Measurements from ENCODE around the gene ZNF142.

Gene ZNF142

GRCh38 chr2:218648787-218649100 lies 10.7 kb downstream of the ZNF142 start:
- DNase-seq, result no peak

- DNase-seq, result peak; percentile 60
Measured at GRCh38 chr2:218648088-218648786, 11.2 kb downstream of the ZNF142 start.

GRCh38 chr2:218645126-218645525 lies 14.3 kb downstream of the ZNF142 start:
- DNase-seq, result no peak

GRCh38 chr2:218644721-218645120 lies 14.7 kb downstream of the ZNF142 start:
- DNase-seq, result no peak

GRCh38 chr2:218643751-218644310 lies 15.6 kb downstream of the ZNF142 start:
- DNase-seq, result no peak

GRCh38 chr2:218642786-218643185 lies 16.6 kb downstream of the ZNF142 start:
- DNase-seq, result no peak

- no peak for DNase-seq
Measured at GRCh38 chr2:218642121-218642656, 17.2 kb downstream of the ZNF142 start.

- no peak for DNase-seq
Measured at GRCh38 chr2:218638372-218638771, 21.1 kb downstream of the ZNF142 start.

- DNase-seq, result no peak
Measured at GRCh38 chr2:218635719-218636118, 23.7 kb downstream of the ZNF142 start.

- no peak for DNase-seq
Measured at GRCh38 chr2:218631837-218632236, 27.6 kb downstream of the ZNF142 start.

- no peak for DNase-seq
Measured at GRCh38 chr2:218627939-218628338, 31.5 kb downstream of the ZNF142 start.

GRCh38 chr2:218626369-218626768 lies 33.1 kb downstream of the ZNF142 start:
- DNase-seq, result no peak

GRCh38 chr2:218623366-218623705 lies 36.1 kb downstream of the ZNF142 start:
- DNase-seq, result no peak

GRCh38 chr2:218622606-218623365 lies 36.6 kb downstream of the ZNF142 start:
- DNase-seq, result no peak

GRCh38 chr2:218621007-218621406 lies 38.4 kb downstream of the ZNF142 start:
- DNase-seq, result no peak

GRCh38 chr2:218618102-218618860 lies 41.1 kb downstream of the ZNF142 start:
- no peak for DNase-seq

GRCh38 chr2:218615868-218616315 lies 43.5 kb downstream of the ZNF142 start:
- DNase-seq, result no peak

GRCh38 chr2:218607436-218608115 lies 51.8 kb downstream of the ZNF142 start, which contains the start of gene PLCD4:
TSS of gene PLCD4 (plus strand) at chr2:218607899. CDS start at chr2:218615740, 7,841 bp downstream.
- DNase-seq, result no peak

- no peak for DNase-seq
Measured at GRCh38 chr2:218605432-218605831, 54.0 kb downstream of the ZNF142 start.
